Measurements from ENCODE around the gene SENP1.
A peak's percentile ranks its signal among the peaks of the same experiment; 100 is the strongest.

Gene SENP1

DNA sequence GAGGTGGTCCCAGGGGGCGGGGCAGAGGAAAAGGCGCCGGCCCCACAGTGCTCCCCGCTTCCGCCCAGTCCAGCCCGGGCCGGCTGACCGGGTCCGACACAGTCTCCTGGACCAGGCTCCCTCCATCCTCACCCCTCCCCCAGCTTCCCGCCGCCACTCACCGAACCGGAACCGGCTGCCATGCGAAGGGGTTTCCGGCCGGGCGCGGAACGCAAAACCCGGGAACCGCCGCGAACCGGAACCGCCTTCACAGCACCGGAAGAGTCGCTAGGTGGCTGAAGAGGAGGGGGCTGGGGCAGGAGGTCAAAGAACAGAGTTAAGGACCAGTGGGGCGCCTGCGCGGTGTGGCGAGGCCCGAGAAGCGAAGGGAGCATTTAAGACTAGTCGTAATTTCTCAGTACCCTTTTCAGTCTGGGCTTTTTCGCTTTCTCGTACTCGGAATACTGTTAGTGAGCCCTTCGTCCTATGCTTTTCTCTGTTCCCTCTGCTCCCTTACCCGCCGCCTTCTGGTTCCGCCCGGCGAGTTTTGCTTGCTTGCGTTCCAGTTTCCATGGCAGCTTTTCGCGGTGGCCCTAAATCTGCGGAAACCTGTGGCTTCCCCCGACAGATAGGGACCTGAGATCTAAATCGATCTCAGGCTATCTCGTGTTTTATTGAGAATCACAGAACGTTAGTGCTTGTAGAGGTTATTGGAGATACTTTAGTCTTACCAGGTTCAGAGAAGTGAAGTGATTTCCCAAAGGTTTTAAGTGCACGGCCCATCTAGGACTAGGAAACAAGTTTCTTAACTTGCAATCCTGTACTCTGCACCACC, at the start of gene SENP1:
Gene SENP1, minus strand, starts transcription at position 213 of the 814 bp plus-strand sequence. CDS start 4,607 bp downstream, outside the sequence.
- Histone ChIP-seq H3K4me1 (ENCODE audit: insufficient read depth, low read length) (peaks cover 20% of the 10 kb centered on the region), H3K36me3 (ENCODE audit: insufficient read depth, low read length) (no peaks in the 10 kb centered on the region), H3K9me3 (ENCODE audit: low read length) (no peaks in the 10 kb centered on the region), H2AFZ (ENCODE audit: low read depth, low read length) (peak within 1 kb of the TSS; percentile 62), H3K27me3 (ENCODE audit: insufficient read depth, low read length) (no peaks in the 10 kb centered on the region), H3K4me3 (ENCODE audit: low read length) (peak within 1 kb of the TSS; percentile 59)

DNA sequence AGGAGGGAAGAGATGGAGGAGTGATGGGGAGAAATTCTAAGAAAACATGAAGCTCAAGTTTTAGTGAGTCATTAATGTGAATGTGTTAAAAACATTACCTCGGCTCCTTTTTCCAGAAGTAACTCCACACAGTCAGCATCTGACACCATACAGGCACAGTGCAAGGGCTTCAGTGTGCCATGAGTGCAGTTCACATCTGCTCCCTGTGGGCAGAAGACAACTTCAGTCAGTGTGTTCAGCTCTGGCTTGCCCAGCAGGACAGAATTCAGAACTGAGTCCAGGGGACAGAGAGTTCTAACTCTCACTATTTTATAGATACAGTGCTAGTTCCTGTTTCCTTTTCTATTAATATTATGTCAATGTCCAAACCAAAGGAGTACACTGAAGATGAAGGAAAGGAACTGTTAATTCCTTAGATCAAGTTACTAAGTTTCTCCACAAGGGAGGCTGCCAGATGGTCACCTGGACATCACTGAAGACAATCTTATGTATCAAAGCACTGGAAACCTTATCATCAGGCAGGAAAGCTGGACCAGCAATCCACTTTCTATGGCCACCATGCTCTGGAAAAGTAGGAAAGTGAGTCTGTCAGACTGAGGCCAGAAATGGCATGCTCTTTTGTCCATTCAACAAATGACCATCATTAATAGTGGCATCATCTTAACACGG, 45.4 kb upstream of the SENP1 start:
- Histone ChIP-seq H3K9me3 (ENCODE audit: low read length) (no peaks in the 10 kb centered on the region), H2AFZ (ENCODE audit: low read depth, low read length) (no peak overlapping the region), H3K4me1 (ENCODE audit: insufficient read depth, low read length) (peaks cover 2% of the 10 kb centered on the region), H3K36me3 (ENCODE audit: insufficient read depth, low read length) (peaks cover 45% of the 10 kb centered on the region), H3K4me3 (ENCODE audit: low read length) (no peak overlapping the region), H3K27me3 (ENCODE audit: insufficient read depth, low read length) (no peaks in the 10 kb centered on the region)

DNA sequence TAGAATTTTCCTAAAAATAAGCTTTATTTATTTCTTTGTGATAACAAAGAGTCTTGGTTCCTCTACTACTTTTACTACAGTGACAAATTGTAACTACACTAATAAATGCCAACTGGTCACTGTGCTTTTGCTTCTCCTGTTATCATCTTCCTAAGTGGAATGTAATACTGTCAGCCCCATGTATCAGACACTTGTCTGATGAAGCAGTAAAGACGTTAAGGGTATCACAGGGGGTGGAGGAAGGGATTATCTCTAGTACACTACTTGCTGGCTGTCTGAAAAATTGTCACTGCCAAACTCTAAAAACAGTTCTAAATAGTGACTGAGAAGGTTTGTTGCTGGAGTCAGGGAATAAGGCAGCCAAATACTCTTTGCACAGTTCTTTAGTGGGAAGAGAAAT, 40.1 kb upstream of the SENP1 start:
- no peak overlapping the region for H3K4me3 ChIP-seq (ENCODE audit: low read length)
- no peaks in the 10 kb centered on the region for H3K4me1 ChIP-seq (ENCODE audit: insufficient read depth, low read length)
- H3K9me3 ChIP-seq (ENCODE audit: low read length): no peaks in the 10 kb centered on the region
- no peak overlapping the region for H2AFZ ChIP-seq (ENCODE audit: low read depth, low read length)
- peaks cover 80% of the 10 kb centered on the region for H3K36me3 ChIP-seq (ENCODE audit: insufficient read depth, low read length)
- no peaks in the 10 kb centered on the region for H3K27me3 ChIP-seq (ENCODE audit: insufficient read depth, low read length)

DNA sequence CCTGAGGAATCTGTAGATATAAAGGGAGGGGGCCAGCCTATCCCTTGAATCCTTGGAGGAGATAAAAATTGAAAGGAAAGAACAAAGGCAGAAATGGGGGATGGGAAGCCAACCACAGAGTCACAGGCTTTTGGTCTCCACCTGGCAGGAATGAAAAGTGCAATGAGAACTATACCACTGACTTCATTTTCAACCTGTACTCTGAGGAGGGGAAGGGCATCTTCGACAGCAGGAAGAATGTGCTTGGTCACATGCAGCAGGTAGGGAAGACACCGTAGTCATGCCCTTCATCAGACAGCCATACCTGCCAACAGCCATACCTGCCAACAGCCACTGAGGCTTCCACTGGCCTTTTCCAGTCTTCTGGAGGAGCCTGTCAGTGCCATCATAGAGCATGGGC, 38.0 kb upstream of the SENP1 start:
- Histone ChIP-seq H3K36me3 (ENCODE audit: insufficient read depth, low read length) (peaks cover 82% of the 10 kb centered on the region), H3K27me3 (ENCODE audit: insufficient read depth, low read length) (no peaks in the 10 kb centered on the region), H2AFZ (ENCODE audit: low read depth, low read length) (no peak overlapping the region), H3K4me1 (ENCODE audit: insufficient read depth, low read length) (no peaks in the 10 kb centered on the region), H3K4me3 (ENCODE audit: low read length) (no peak overlapping the region), H3K9me3 (ENCODE audit: low read length) (no peaks in the 10 kb centered on the region)

DNA sequence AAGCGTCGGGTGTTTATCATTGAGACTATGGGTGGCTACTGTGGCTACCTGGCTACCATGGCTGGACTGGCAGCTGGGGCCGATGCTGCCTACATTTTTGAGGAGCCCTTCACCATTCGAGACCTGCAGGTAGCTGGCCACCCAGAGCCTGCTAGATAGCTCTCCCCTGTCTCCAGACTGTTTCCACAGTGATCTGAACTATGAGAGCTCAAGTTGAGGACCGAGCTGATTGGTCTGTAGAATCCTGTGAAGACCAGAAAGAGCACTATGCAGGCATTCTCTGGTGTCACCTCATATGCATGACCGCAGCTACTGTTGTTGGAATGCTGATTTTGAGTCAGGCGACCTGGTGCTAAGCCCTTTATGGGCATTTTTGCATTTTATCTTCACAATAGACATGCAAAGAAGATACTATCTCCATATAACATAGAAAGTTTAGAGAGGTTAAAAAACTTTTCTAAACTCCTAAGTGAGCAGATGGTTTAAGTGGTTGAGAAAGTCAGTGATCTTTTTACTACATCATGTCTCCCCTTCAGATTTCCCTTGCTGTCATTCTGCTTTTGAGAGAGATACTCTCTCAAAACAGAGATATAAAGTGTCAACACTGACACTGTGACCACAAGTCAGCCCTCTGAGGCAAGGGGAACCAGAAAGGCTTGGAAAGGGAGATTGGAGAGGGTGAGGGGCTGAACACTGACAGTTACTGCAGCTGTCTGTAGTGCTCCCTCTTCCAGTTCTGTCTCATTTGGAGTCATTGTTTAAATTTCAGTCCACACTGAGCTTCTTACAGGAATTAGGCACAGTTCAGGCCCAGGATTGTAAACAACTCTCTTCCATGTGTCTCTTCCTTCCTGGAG, 37.2 kb upstream of the SENP1 start:
- H3K27me3 ChIP-seq (ENCODE audit: insufficient read depth, low read length): no peaks in the 10 kb centered on the region
- no peaks in the 10 kb centered on the region for H3K9me3 ChIP-seq (ENCODE audit: low read length)
- H3K4me3 ChIP-seq (ENCODE audit: low read length): no peak overlapping the region
- H3K4me1 ChIP-seq (ENCODE audit: insufficient read depth, low read length): no peaks in the 10 kb centered on the region
- H3K36me3 ChIP-seq (ENCODE audit: insufficient read depth, low read length): peaks cover 82% of the 10 kb centered on the region
- H2AFZ ChIP-seq (ENCODE audit: low read depth, low read length): no peak overlapping the region

DNA sequence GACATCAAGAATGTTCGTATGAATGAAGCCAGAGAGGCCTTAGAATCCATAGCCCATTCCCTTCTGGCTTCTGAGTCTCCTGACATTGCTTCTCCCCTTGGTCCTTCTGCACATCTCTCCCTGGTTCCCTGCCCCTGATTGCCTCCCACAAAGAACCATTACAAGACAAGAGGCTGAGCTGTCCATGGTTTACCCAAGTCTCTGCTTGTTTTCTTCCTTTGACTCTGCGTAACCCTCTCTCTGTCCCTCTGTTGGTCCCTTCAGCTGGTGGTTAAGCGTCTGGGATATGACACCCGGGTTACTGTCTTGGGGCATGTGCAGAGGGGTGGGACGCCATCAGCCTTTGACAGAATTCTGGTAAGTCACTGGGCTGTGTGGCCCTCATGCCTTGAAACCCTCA, 29.1 kb upstream of the SENP1 start:
- Histone ChIP-seq H3K9me3 (ENCODE audit: low read length) (no peaks in the 10 kb centered on the region), H3K4me1 (ENCODE audit: insufficient read depth, low read length) (no peaks in the 10 kb centered on the region), H2AFZ (ENCODE audit: low read depth, low read length) (no peak overlapping the region), H3K27me3 (ENCODE audit: insufficient read depth, low read length) (no peaks in the 10 kb centered on the region), H3K36me3 (ENCODE audit: insufficient read depth, low read length) (peaks cover 88% of the 10 kb centered on the region), H3K4me3 (ENCODE audit: low read length) (no peak overlapping the region)

DNA sequence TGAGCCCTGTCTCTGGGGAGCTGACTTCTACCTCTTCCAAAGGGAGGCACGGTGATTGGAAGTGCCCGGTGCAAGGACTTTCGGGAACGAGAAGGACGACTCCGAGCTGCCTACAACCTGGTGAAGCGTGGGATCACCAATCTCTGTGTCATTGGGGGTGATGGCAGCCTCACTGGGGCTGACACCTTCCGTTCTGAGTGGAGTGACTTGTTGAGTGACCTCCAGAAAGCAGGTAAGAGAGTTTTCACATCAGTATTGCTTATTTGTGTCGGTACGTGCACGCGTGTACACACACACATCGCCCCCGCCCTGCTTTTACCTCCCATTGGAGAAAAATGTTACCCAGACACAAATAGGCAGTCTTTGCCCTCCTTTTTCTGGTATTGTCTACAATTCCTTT, 26.9 kb upstream of the SENP1 start:
- Histone ChIP-seq H3K9me3 (ENCODE audit: low read length) (no peaks in the 10 kb centered on the region), H3K27me3 (ENCODE audit: insufficient read depth, low read length) (no peaks in the 10 kb centered on the region), H3K4me3 (ENCODE audit: low read length) (no peak overlapping the region), H3K4me1 (ENCODE audit: insufficient read depth, low read length) (no peaks in the 10 kb centered on the region), H3K36me3 (ENCODE audit: insufficient read depth, low read length) (peaks cover 87% of the 10 kb centered on the region), H2AFZ (ENCODE audit: low read depth, low read length) (no peak overlapping the region)

DNA sequence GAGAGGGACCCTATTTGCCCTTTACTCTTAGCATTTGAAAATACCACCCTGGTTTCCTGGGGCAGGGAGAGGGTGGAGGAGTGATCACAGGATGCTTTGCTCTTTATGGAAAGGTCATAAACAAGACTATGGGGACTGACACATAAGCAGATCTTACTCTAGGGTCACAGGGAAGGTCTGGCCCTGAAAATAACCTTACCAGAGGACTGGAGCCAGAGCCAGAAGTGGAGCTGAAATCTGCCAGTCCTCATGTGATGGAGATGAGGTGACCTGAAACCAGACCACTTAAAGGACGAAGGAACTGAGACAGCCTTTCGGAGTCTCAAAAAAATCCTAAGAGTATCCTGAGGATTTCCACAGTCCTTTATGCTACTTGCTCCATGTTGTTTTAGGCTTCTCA, 25.6 kb upstream of the SENP1 start:
- Histone ChIP-seq H3K4me3 (ENCODE audit: low read length) (no peak overlapping the region), H2AFZ (ENCODE audit: low read depth, low read length) (no peak overlapping the region), H3K9me3 (ENCODE audit: low read length) (no peaks in the 10 kb centered on the region), H3K36me3 (ENCODE audit: insufficient read depth, low read length) (peaks cover 91% of the 10 kb centered on the region), H3K27me3 (ENCODE audit: insufficient read depth, low read length) (no peaks in the 10 kb centered on the region), H3K4me1 (ENCODE audit: insufficient read depth, low read length) (no peaks in the 10 kb centered on the region)

DNA sequence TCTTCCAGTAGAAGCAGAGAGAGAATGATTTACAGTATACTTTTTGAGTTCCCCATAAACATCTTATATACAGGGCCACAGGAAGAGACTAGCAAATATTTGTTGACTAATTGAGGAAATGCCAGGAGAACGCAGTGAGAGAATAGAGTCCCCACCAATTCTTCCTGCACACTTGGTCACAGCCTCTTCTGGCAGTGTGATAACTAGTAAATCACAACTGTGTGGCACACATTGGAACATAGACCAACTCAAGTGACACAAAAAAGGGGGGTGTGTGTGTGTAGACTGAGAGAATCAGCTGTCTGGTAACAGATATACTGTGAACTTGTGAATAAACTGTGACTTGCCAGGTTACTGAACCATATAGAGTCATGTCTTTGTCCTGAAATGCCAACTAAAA, 23.5 kb upstream of the SENP1 start:
- Histone ChIP-seq H3K27me3 (ENCODE audit: insufficient read depth, low read length) (no peaks in the 10 kb centered on the region), H2AFZ (ENCODE audit: low read depth, low read length) (no peak overlapping the region), H3K4me3 (ENCODE audit: low read length) (no peak overlapping the region), H3K4me1 (ENCODE audit: insufficient read depth, low read length) (no peaks in the 10 kb centered on the region), H3K36me3 (ENCODE audit: insufficient read depth, low read length) (peaks cover 88% of the 10 kb centered on the region), H3K9me3 (ENCODE audit: low read length) (no peaks in the 10 kb centered on the region)

DNA sequence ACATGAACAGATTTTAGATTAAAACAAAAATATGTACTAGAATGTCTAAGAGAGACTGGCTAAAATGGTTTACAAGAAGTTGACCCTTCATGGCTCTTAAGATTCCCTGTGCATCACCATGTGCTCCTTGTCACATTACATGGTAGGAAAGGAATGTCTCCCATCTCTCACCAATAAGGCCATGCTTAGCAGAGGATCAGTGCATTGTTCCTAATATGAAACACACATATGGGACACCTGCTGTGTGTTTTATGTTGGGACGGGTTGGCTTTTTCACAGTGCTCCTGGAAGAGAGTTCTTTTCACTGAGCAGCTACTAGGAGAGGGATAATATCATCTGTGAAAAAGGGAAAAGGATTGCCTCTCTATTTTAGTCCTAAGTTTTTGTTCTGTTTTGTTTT, 22.9 kb upstream of the SENP1 start:
- Histone ChIP-seq H3K4me1 (ENCODE audit: insufficient read depth, low read length) (no peaks in the 10 kb centered on the region), H3K36me3 (ENCODE audit: insufficient read depth, low read length) (peaks cover 87% of the 10 kb centered on the region), H3K9me3 (ENCODE audit: low read length) (no peaks in the 10 kb centered on the region), H3K4me3 (ENCODE audit: low read length) (no peak overlapping the region), H2AFZ (ENCODE audit: low read depth, low read length) (no peak overlapping the region), H3K27me3 (ENCODE audit: insufficient read depth, low read length) (no peaks in the 10 kb centered on the region)

DNA sequence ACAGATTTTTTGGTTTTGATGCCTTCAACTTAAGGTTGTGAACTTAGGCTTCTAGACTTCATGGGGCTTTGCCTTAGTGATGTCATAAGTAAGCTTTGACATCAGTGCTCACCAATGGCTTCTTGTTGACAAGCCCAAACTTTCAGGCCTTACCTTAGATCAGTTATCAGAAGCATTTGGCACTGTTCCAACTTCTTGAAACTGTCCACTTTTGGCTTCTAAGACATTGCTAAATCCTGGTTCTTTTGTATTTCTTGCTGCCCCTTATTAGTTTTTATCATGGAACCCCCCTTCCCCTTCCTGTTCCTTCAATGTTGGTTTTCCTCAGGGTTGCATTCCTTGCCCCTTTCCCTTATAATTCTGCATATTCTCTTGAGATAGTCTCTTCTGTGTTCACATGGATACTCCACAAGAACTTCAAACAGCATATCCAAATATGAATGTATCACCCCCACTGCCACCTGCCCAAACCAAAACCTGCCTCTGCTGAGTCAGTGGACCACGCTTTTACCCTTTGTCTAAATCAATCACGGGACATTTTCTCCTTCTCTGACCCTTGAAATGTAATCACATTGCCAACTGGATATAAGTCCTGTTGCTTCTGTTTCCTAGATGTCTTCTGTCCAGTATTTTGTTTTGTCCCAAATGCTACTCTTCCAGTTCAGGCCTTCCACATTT, 21.2 kb upstream of the SENP1 start:
- Histone ChIP-seq H3K4me3 (ENCODE audit: low read length) (no peak overlapping the region), H3K27me3 (ENCODE audit: insufficient read depth, low read length) (no peaks in the 10 kb centered on the region), H3K4me1 (ENCODE audit: insufficient read depth, low read length) (peaks cover 9% of the 10 kb centered on the region), H2AFZ (ENCODE audit: low read depth, low read length) (no peak overlapping the region), H3K36me3 (ENCODE audit: insufficient read depth, low read length) (peaks cover 80% of the 10 kb centered on the region), H3K9me3 (ENCODE audit: low read length) (no peaks in the 10 kb centered on the region)

DNA sequence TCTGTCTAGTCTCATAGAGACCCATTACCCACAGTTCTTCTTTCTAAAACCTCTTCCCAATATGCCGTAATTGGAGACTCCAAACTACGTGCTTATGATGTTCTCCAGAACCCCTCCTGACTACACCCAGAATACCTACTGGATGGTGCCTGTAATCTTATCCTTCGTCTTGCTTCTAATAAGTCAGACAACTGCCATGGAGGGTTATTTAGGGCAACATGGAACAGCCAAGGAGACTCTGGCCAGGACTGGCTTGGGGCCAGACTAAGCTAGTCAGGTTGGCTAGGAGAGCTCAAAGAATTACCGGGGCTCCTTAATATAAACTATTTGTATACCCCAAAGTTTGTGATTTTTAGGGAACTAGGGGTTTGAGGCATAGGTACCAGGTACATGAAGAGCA, 20.1 kb upstream of the SENP1 start:
- Histone ChIP-seq H3K27me3 (ENCODE audit: insufficient read depth, low read length) (no peaks in the 10 kb centered on the region), H3K4me3 (ENCODE audit: low read length) (no peak overlapping the region), H3K9me3 (ENCODE audit: low read length) (no peaks in the 10 kb centered on the region), H2AFZ (ENCODE audit: low read depth, low read length) (no peak overlapping the region), H3K4me1 (ENCODE audit: insufficient read depth, low read length) (peaks cover 20% of the 10 kb centered on the region), H3K36me3 (ENCODE audit: insufficient read depth, low read length) (peaks cover 71% of the 10 kb centered on the region)

All from neuron (in vitro differentiated cells).